ENCODE data around the gene SF3B2.

The SF3B2 gene

GRCh38 chr11:66036334-66036710 is 15.8 kb upstream of the SF3B2 start:
- Histone ChIP-seq H3K27me3 (ENCODE audit: control insufficient read depth in 1 of 2, insufficient read depth in 2 of 2, low read length in 2 of 2) (no peaks in the 10 kb centered on the region), H3K36me3 (ENCODE audit: control insufficient read depth in 1 of 2, insufficient read depth in 2 of 2, low read length in 2 of 2) (no peaks in the 10 kb centered on the region), H3K27ac (ENCODE audit: low read depth, low read length) (no peak overlapping the region), H3K4me3 (ENCODE audit: low read depth in 1 of 2, low read length in 2 of 2) (no peak overlapping the region), H3K9me3 (ENCODE audit: control insufficient read depth in 1 of 2, low read length in 2 of 2) (no peaks in the 10 kb centered on the region), H3K9ac (ENCODE audit: low read depth in 1 of 2, low read length in 2 of 2) (no peak overlapping the region), H3K4me1 (ENCODE audit: control insufficient read depth in 1 of 2, insufficient read depth in 2 of 2, low read length in 2 of 2) (no peaks in the 10 kb centered on the region)

GRCh38 chr11:66037327-66037726 is 14.8 kb upstream of the SF3B2 start:
- no peak overlapping the region for H3K4me3 ChIP-seq (ENCODE audit: low read depth in 1 of 2, low read length in 2 of 2)
- no peak overlapping the region for H3K27ac ChIP-seq (ENCODE audit: low read depth, low read length)
- no peaks in the 10 kb centered on the region for H3K36me3 ChIP-seq (ENCODE audit: control insufficient read depth in 1 of 2, insufficient read depth in 2 of 2, low read length in 2 of 2)
- H3K27me3 ChIP-seq (ENCODE audit: control insufficient read depth in 1 of 2, insufficient read depth in 2 of 2, low read length in 2 of 2) = no peaks in the 10 kb centered on the region
- H3K9me3 ChIP-seq (ENCODE audit: control insufficient read depth in 1 of 2, low read length in 2 of 2) = no peaks in the 10 kb centered on the region
- no peak overlapping the region for H3K9ac ChIP-seq (ENCODE audit: low read depth in 1 of 2, low read length in 2 of 2)
- H3K4me1 ChIP-seq (ENCODE audit: control insufficient read depth in 1 of 2, insufficient read depth in 2 of 2, low read length in 2 of 2) = no peaks in the 10 kb centered on the region

DNA sequence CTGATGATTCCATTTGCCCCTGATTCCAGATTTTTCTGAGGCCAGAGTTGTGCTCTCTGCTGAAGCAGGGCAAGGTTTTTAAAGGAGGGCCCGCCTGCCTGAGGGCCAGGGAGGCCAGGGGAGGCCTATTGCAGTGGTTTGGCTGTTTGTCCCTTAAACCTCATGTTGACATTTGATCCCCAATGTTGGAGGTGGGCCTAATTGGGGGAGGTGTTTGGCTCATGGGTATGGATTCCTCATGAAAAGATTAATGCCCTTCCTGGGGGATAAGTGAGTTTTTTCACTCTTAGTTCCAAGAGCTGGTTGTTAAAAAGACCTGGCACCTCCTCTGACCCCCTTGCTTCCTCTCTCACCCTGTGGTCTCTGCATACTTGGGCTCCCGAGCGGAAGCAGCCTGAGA is 12.4 kb upstream of the SF3B2 start:
- Histone ChIP-seq H3K27me3 (ENCODE audit: control insufficient read depth in 1 of 2, insufficient read depth in 2 of 2, low read length in 2 of 2) (no peaks in the 10 kb centered on the region), H3K4me3 (ENCODE audit: low read depth in 1 of 2, low read length in 2 of 2) (no peak overlapping the region), H3K27ac (ENCODE audit: low read depth, low read length) (no peak overlapping the region), H3K9me3 (ENCODE audit: control insufficient read depth in 1 of 2, low read length in 2 of 2) (no peaks in the 10 kb centered on the region), H3K36me3 (ENCODE audit: control insufficient read depth in 1 of 2, insufficient read depth in 2 of 2, low read length in 2 of 2) (no peaks in the 10 kb centered on the region), H3K4me1 (ENCODE audit: control insufficient read depth in 1 of 2, insufficient read depth in 2 of 2, low read length in 2 of 2) (peaks cover under 1% of the 10 kb centered on the region in 2 donors), H3K9ac (ENCODE audit: low read depth in 1 of 2, low read length in 2 of 2) (no peak overlapping the region)

DNA sequence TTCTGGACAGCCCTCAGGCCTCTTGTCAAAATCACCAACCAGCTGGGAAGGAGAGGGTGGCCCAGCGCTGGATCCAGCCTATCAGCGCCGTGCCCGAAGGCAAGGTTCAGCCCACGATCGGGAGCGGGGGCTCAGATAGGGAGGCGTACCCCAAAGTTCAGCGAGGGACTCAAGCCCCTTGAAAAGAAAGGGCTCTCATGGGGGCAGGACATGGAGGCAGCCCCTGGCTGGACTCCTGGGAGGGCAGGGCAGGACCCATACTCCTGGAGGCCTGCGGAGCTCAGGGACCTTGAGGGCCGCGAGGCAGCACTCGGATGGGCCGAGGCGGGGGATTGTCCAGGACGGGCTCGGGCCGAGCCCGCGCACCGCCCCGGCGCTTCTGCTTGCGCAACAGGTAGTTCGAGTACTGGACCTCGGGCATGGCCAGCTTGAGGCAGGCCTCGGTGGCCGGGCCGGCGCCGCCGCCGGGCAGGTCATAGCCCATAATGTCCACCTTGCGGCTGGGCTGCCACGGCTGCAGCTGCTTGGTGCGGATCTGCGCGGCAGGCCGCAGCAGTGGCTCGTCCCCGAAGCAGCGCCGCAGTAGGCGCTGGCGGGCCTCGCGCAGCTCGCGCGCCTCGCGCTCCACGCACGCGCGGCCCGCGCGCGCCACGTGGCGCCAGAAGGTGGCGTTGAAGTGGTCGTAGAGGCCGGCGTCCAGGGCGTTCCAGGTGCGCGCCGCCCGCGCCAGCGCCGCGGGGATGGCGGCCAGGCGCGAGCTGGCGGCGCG is 9.8 kb upstream of the SF3B2 start:
- no peak overlapping the region for H3K4me3 ChIP-seq (ENCODE audit: low read depth in 1 of 2, low read length in 2 of 2)
- no peaks in the 10 kb centered on the region for H3K9me3 ChIP-seq (ENCODE audit: control insufficient read depth in 1 of 2, low read length in 2 of 2)
- H3K27me3 ChIP-seq (ENCODE audit: control insufficient read depth in 1 of 2, insufficient read depth in 2 of 2, low read length in 2 of 2) = peaks cover 0 to 3% of the 10 kb centered on the region in 2 donors
- H3K9ac ChIP-seq (ENCODE audit: low read depth in 1 of 2, low read length in 2 of 2) = no peak overlapping the region
- H3K27ac ChIP-seq (ENCODE audit: low read depth, low read length) = no peak overlapping the region
- H3K4me1 ChIP-seq (ENCODE audit: control insufficient read depth in 1 of 2, insufficient read depth in 2 of 2, low read length in 2 of 2) = peaks cover 7 to 8% of the 10 kb centered on the region in 2 donors
- no peaks in the 10 kb centered on the region for H3K36me3 ChIP-seq (ENCODE audit: control insufficient read depth in 1 of 2, insufficient read depth in 2 of 2, low read length in 2 of 2)

DNA sequence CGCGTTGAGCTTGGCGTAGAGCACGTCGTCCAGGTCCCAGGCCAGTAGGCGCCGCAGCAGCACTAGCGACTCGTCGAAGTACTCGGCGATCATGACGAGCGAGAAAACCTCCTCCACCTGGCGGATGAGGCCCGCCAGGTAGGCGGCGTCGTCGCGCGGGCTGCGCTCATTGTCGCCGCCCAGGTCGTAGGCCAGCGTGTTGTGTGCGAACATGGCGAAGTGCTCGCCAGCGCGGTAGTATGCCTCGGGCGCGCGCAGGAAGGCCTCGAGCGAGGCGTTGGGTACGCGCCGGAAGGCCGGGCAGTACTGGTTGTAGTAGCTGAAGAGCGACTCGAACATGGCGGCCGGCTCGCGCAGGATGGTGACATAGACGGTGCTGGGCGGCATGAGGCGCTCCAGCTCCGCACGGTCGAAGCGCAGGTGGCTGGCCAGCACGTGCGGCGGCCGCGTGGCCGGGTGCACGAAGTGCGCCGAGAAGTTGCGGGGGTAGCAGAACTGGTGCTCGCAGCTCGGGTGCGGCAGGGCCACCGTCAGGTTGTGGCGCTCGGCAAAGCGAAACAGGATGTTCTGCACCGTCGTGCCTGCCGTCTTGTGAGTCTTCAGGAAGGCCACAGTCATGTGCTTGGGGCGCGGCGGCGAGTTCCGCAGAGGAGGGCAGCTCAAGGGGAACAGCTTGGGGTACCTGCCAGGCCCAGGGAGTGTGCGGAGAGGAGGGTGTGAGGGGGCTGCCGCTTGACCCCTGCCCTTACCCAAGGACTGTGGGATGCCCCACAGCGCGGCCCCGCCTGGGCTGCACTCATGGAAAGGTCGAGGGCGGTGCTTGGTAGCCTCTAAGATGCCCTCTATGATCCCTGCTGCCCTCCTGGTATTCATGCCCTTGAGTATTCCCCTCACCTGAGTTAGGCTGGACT is 8.9 kb upstream of the SF3B2 start:
- Histone ChIP-seq H3K9me3 (ENCODE audit: control insufficient read depth in 1 of 2, low read length in 2 of 2) (no peaks in the 10 kb centered on the region), H3K4me3 (ENCODE audit: low read depth in 1 of 2, low read length in 2 of 2) (no peak overlapping the region), H3K4me1 (ENCODE audit: control insufficient read depth in 1 of 2, insufficient read depth in 2 of 2, low read length in 2 of 2) (peaks cover 7 to 8% of the 10 kb centered on the region in 2 donors), H3K27ac (ENCODE audit: low read depth, low read length) (no peak overlapping the region), H3K9ac (ENCODE audit: low read depth in 1 of 2, low read length in 2 of 2) (no peak overlapping the region), H3K36me3 (ENCODE audit: control insufficient read depth in 1 of 2, insufficient read depth in 2 of 2, low read length in 2 of 2) (no peaks in the 10 kb centered on the region), H3K27me3 (ENCODE audit: control insufficient read depth in 1 of 2, insufficient read depth in 2 of 2, low read length in 2 of 2) (peaks cover 0 to 3% of the 10 kb centered on the region in 2 donors)

DNA sequence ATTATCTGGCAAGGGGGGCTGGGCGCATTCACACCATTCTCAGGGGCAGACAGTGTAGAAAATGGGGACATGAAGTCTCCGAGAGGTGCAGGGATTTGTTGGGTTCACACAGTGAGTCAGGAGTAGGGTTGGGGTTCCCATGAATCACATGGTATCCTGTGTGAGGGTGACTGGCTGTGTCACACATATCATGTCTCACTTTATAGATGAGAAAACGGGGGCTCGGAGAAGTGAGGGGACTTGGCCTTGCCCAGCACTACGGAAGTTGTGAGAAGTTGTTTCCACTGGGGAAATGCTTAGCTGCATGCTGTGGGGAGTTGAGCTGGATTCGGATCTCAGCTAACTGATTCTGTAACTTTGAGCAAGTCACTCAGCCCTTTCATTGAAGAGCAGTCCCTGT is 7.4 kb upstream of the SF3B2 start:
- no peak overlapping the region for H3K27ac ChIP-seq (ENCODE audit: low read depth, low read length)
- H3K4me1 ChIP-seq (ENCODE audit: control insufficient read depth in 1 of 2, insufficient read depth in 2 of 2, low read length in 2 of 2) = peaks cover 7 to 8% of the 10 kb centered on the region in 2 donors
- no peak overlapping the region for H3K9ac ChIP-seq (ENCODE audit: low read depth in 1 of 2, low read length in 2 of 2)
- no peaks in the 10 kb centered on the region for H3K9me3 ChIP-seq (ENCODE audit: control insufficient read depth in 1 of 2, low read length in 2 of 2)
- no peaks in the 10 kb centered on the region for H3K36me3 ChIP-seq (ENCODE audit: control insufficient read depth in 1 of 2, insufficient read depth in 2 of 2, low read length in 2 of 2)
- H3K27me3 ChIP-seq (ENCODE audit: control insufficient read depth in 1 of 2, insufficient read depth in 2 of 2, low read length in 2 of 2) = peaks cover 3% of the 10 kb centered on the region in 2 donors
- H3K4me3 ChIP-seq (ENCODE audit: low read depth in 1 of 2, low read length in 2 of 2) = peak overlapping the region in 1 of 2 donors; percentile 13

DNA sequence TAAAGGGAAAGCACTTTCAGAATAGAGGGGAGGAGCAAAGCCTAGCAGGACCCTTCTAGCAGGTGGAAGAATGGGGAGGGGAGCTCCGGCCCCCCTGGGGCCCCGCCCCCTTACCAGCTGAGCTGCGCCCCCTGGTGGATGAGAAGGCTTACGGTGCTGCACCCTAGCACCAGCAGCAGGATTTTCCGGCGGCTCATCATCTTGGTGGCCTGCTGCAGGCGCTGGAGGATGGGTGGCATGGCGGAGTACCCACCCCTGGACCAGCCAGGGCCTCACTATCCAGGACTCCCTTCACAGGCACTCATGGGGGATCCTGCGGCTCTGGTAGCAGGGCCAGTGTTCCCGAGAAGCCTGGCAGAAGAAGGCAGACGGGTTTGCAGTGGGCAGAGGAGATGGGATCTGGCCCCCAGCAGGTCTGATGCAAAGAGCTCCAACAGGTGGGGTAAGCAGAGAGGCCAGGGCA is 7.0 kb upstream of the SF3B2 start:
- peak overlapping the region in 1 of 2 donors; percentile 13 for H3K4me3 ChIP-seq (ENCODE audit: low read depth in 1 of 2, low read length in 2 of 2)
- H3K27ac ChIP-seq (ENCODE audit: low read depth, low read length) = no peak overlapping the region
- no peaks in the 10 kb centered on the region for H3K9me3 ChIP-seq (ENCODE audit: control insufficient read depth in 1 of 2, low read length in 2 of 2)
- H3K36me3 ChIP-seq (ENCODE audit: control insufficient read depth in 1 of 2, insufficient read depth in 2 of 2, low read length in 2 of 2) = no peaks in the 10 kb centered on the region
- peaks cover 7 to 8% of the 10 kb centered on the region in 2 donors for H3K4me1 ChIP-seq (ENCODE audit: control insufficient read depth in 1 of 2, insufficient read depth in 2 of 2, low read length in 2 of 2)
- peaks cover 3% of the 10 kb centered on the region in 2 donors for H3K27me3 ChIP-seq (ENCODE audit: control insufficient read depth in 1 of 2, insufficient read depth in 2 of 2, low read length in 2 of 2)
- no peak overlapping the region for H3K9ac ChIP-seq (ENCODE audit: low read depth in 1 of 2, low read length in 2 of 2)

GRCh38 chr11:66046901-66047300 is 5.3 kb upstream of the SF3B2 start:
- H3K4me1 ChIP-seq (ENCODE audit: control insufficient read depth in 1 of 2, insufficient read depth in 2 of 2, low read length in 2 of 2) = peaks cover 18 to 20% of the 10 kb centered on the region in 2 donors
- H3K27me3 ChIP-seq (ENCODE audit: control insufficient read depth in 1 of 2, insufficient read depth in 2 of 2, low read length in 2 of 2) = peaks cover 3% of the 10 kb centered on the region in 2 donors
- H3K27ac ChIP-seq (ENCODE audit: low read depth, low read length) = no peak overlapping the region
- no peaks in the 10 kb centered on the region for H3K9me3 ChIP-seq (ENCODE audit: control insufficient read depth in 1 of 2, low read length in 2 of 2)
- no peaks in the 10 kb centered on the region for H3K36me3 ChIP-seq (ENCODE audit: control insufficient read depth in 1 of 2, insufficient read depth in 2 of 2, low read length in 2 of 2)
- no peak overlapping the region for H3K4me3 ChIP-seq (ENCODE audit: low read depth in 1 of 2, low read length in 2 of 2)
- H3K9ac ChIP-seq (ENCODE audit: low read depth in 1 of 2, low read length in 2 of 2) = no peak overlapping the region

- Histone ChIP-seq H3K4me1 (ENCODE audit: control insufficient read depth in 1 of 2, insufficient read depth in 2 of 2, low read length in 2 of 2) (peaks cover 18 to 20% of the 10 kb centered on the region in 2 donors), H3K36me3 (ENCODE audit: control insufficient read depth in 1 of 2, insufficient read depth in 2 of 2, low read length in 2 of 2) (no peaks in the 10 kb centered on the region), H3K9me3 (ENCODE audit: control insufficient read depth in 1 of 2, low read length in 2 of 2) (no peaks in the 10 kb centered on the region), H3K4me3 (ENCODE audit: low read depth in 1 of 2, low read length in 2 of 2) (no peak overlapping the region), H3K9ac (ENCODE audit: low read depth in 1 of 2, low read length in 2 of 2) (no peak overlapping the region), H3K27ac (ENCODE audit: low read depth, low read length) (no peak overlapping the region), H3K27me3 (ENCODE audit: control insufficient read depth in 1 of 2, insufficient read depth in 2 of 2, low read length in 2 of 2) (peaks cover 3% of the 10 kb centered on the region in 2 donors)
Measured at GRCh38 chr11:66047541-66048365, 4.4 kb upstream of the SF3B2 start.
